Gastrocnemius medialis (tissue), 4 donors: Measurements from ENCODE around the gene OXNAD1.

ENCODE experiments used
- POLR2A ChIP-seq, 2 donors: fragments of 450-650 bp; IDR thresholded peaks; one replicate each; pipeline ENCODE4 v1.6.1; 2017; ENCODE audit warnings: antibody characterized with exemption in 2 of 2, mild to moderate bottlenecking in 2 of 2, moderate library complexity in 2 of 2
- TF ChIP-seq, protein P1 (sequence below), 5 experiments: fragments of 450-650 bp in 3 of 5; fragments of 200-600 bp in 2 of 5; sonication (generic) in 2 of 5; IDR thresholded peaks in 4 of 5; conservative IDR thresholded peaks in 1 of 5; 1 replicate in 4 of 5; 2 replicates in 1 of 5; pipeline ENCODE4 v1.5.1; 2016 to 2019; ENCODE audit warnings: antibody characterized with exemption in 5 of 5, mild to moderate bottlenecking in 3 of 5, moderate library complexity in 3 of 5

DNA sequence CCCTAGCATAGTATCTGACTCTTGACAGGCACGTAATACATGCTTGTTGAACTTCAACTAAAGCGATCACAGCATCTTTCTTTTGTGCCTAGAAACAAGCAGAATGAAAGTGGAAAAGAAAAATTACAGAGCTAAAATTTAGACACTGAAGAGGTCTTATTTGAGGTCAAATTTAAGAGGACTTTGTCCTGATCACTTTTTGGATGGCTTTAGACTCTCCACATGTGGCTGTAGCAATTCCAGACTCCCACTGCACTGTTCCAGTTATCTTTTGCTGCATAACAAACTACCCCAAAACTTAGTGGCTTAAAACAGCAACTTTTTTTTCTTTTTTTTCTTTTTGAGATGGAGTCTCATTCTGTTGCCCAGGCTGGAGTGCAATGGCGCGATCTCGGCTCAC, 23.8 kb upstream of the OXNAD1 start:
- TF ChIP-seq, protein P1, sequence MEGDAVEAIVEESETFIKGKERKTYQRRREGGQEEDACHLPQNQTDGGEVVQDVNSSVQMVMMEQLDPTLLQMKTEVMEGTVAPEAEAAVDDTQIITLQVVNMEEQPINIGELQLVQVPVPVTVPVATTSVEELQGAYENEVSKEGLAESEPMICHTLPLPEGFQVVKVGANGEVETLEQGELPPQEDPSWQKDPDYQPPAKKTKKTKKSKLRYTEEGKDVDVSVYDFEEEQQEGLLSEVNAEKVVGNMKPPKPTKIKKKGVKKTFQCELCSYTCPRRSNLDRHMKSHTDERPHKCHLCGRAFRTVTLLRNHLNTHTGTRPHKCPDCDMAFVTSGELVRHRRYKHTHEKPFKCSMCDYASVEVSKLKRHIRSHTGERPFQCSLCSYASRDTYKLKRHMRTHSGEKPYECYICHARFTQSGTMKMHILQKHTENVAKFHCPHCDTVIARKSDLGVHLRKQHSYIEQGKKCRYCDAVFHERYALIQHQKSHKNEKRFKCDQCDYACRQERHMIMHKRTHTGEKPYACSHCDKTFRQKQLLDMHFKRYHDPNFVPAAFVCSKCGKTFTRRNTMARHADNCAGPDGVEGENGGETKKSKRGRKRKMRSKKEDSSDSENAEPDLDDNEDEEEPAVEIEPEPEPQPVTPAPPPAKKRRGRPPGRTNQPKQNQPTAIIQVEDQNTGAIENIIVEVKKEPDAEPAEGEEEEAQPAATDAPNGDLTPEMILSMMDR (IDR thresholded peaks at IDR 0.05 in 4 of 5, conservative IDR thresholded peaks at IDR 0.05 in 1 of 5) = no peak
- TF ChIP-seq POLR2A (IDR thresholded peaks at IDR 0.05) = no peak
